Measurements from ENCODE around the gene RNF225.

Gene RNF225

GRCh38 chr19:58352760-58353671 is 42.4 kb upstream of the RNF225 start, which contains the start of gene A1BG:
A1BG (minus strand) TSS chr19:58353492; CDS start chr19:58353437, 55 bp downstream.
- no CpG with 5 or more reads among the region's 26 CpGs for WGBS (ENCODE audit: extremely low coverage, insufficient coverage, insufficient read length)
- H3K27ac ChIP-seq (ENCODE audit: low read depth, low read length) = no peak within 1 kb of the TSS
- no peak within 1 kb of the TSS for H3K4me2 ChIP-seq (ENCODE audit: low read length)
- no peak within 1 kb of the TSS for H3K18ac ChIP-seq (ENCODE audit: low read length)
- peaks cover 2% of the 10 kb centered on the region for H3K9me3 ChIP-seq (ENCODE audit: insufficient read depth, low read depth, low read length)
- no peak within 1 kb of the TSS for H2BK12ac ChIP-seq (ENCODE audit: low read length)
- H3K14ac ChIP-seq (ENCODE audit: low read length) = no peak within 1 kb of the TSS
- H3K4me3 ChIP-seq (ENCODE audit: low read depth, low read length) = no peak within 1 kb of the TSS
- no peaks in the 10 kb centered on the region for H3K79me2 ChIP-seq (ENCODE audit: control insufficient read depth, insufficient read depth, low read length, poor library complexity)
- no peak within 1 kb of the TSS for H2BK5ac ChIP-seq (ENCODE audit: low read depth, low read length, poor library complexity)
- no peaks in the 10 kb centered on the region for H3K4me1 ChIP-seq (ENCODE audit: control insufficient read depth in 1 of 2, insufficient read depth in 2 of 2, low read length in 2 of 2)
- no peak within 1 kb of the TSS for H4K91ac ChIP-seq (ENCODE audit: low read depth, low read length)
- no peaks in the 10 kb centered on the region for H3K27me3 ChIP-seq (ENCODE audit: insufficient read depth, low read length)
- H2AFZ ChIP-seq (ENCODE audit: insufficient read depth, low read length, poor library complexity) = no peak within 1 kb of the TSS
- no peak within 1 kb of the TSS for H3K9ac ChIP-seq (ENCODE audit: low read length)
- DNase-seq = no peak
- H3K79me1 ChIP-seq (ENCODE audit: low read length) = no peaks in the 10 kb centered on the region
- no peak within 1 kb of the TSS for H4K12ac ChIP-seq (ENCODE audit: low read depth, low read length)
- no peak within 1 kb of the TSS for H3K23ac ChIP-seq (ENCODE audit: low read length)
- no peak within 1 kb of the TSS for H2BK120ac ChIP-seq (ENCODE audit: insufficient read depth, low read length, poor library complexity)
- no peak within 1 kb of the TSS for H3K4ac ChIP-seq (ENCODE audit: low read depth, low read length)
- no peaks in the 10 kb centered on the region for H3K36me3 ChIP-seq (ENCODE audit: control insufficient read depth in 1 of 2, insufficient read depth in 2 of 2, low read length in 2 of 2)
- no peak within 1 kb of the TSS for H2AK5ac ChIP-seq (ENCODE audit: low read length)
- H4K8ac ChIP-seq (ENCODE audit: low read depth, low read length) = no peak within 1 kb of the TSS

- H2BK5ac ChIP-seq (ENCODE audit: low read depth, low read length, poor library complexity) = no peak overlapping the region
- no peaks in the 10 kb centered on the region for H3K36me3 ChIP-seq (ENCODE audit: control insufficient read depth in 1 of 2, insufficient read depth in 2 of 2, low read length in 2 of 2)
- WGBS (ENCODE audit: extremely low coverage, insufficient coverage, insufficient read length) = no CpG with 5 or more reads among the region's 15 CpGs
- H2AK5ac ChIP-seq (ENCODE audit: low read length) = no peak overlapping the region
- H3K27me3 ChIP-seq (ENCODE audit: insufficient read depth, low read length) = no peaks in the 10 kb centered on the region
- H3K4me3 ChIP-seq (ENCODE audit: low read depth, low read length) = no peak overlapping the region
- H4K8ac ChIP-seq (ENCODE audit: low read depth, low read length) = no peak overlapping the region
- no peak overlapping the region for H3K27ac ChIP-seq (ENCODE audit: low read depth, low read length)
- H2AFZ ChIP-seq (ENCODE audit: insufficient read depth, low read length, poor library complexity) = no peak overlapping the region
- no peak overlapping the region for H2BK12ac ChIP-seq (ENCODE audit: low read length)
- H2BK120ac ChIP-seq (ENCODE audit: insufficient read depth, low read length, poor library complexity) = no peak overlapping the region
- H3K79me1 ChIP-seq (ENCODE audit: low read length) = no peaks in the 10 kb centered on the region
- H4K91ac ChIP-seq (ENCODE audit: low read depth, low read length) = no peak overlapping the region
- no peak overlapping the region for H4K12ac ChIP-seq (ENCODE audit: low read depth, low read length)
- no peak overlapping the region for H3K14ac ChIP-seq (ENCODE audit: low read length)
- no peak overlapping the region for H3K9ac ChIP-seq (ENCODE audit: low read length)
- peaks cover 2% of the 10 kb centered on the region for H3K9me3 ChIP-seq (ENCODE audit: insufficient read depth, low read depth, low read length)
- H3K4me2 ChIP-seq (ENCODE audit: low read length) = no peak overlapping the region
- no peak overlapping the region for H3K18ac ChIP-seq (ENCODE audit: low read length)
- H3K79me2 ChIP-seq (ENCODE audit: control insufficient read depth, insufficient read depth, low read length, poor library complexity) = no peaks in the 10 kb centered on the region
- H3K4ac ChIP-seq (ENCODE audit: low read depth, low read length) = no peak overlapping the region
- DNase-seq = no peak
- no peaks in the 10 kb centered on the region for H3K4me1 ChIP-seq (ENCODE audit: control insufficient read depth in 1 of 2, insufficient read depth in 2 of 2, low read length in 2 of 2)
- H3K23ac ChIP-seq (ENCODE audit: low read length) = no peak overlapping the region
Measured at GRCh38 chr19:58353717-58354477, 41.6 kb upstream of the RNF225 start.

- Histone ChIP-seq H4K8ac (ENCODE audit: low read depth, low read length) (no peak overlapping the region), H3K4ac (ENCODE audit: low read depth, low read length) (no peak overlapping the region), H4K12ac (ENCODE audit: low read depth, low read length) (no peak overlapping the region), H3K4me3 (ENCODE audit: low read depth, low read length) (no peak overlapping the region), H3K18ac (ENCODE audit: low read length) (no peak overlapping the region), H3K27ac (ENCODE audit: low read depth, low read length) (no peak overlapping the region), H3K79me2 (ENCODE audit: control insufficient read depth, insufficient read depth, low read length, poor library complexity) (no peaks in the 10 kb centered on the region), H3K23ac (ENCODE audit: low read length) (no peak overlapping the region), H2AFZ (ENCODE audit: insufficient read depth, low read length, poor library complexity) (no peak overlapping the region), H2BK5ac (ENCODE audit: low read depth, low read length, poor library complexity) (no peak overlapping the region), H2BK120ac (ENCODE audit: insufficient read depth, low read length, poor library complexity) (no peak overlapping the region), H2BK12ac (ENCODE audit: low read length) (no peak overlapping the region), H3K14ac (ENCODE audit: low read length) (no peak overlapping the region), H4K91ac (ENCODE audit: low read depth, low read length) (no peak overlapping the region), H3K79me1 (ENCODE audit: low read length) (no peaks in the 10 kb centered on the region), H2AK5ac (ENCODE audit: low read length) (no peak overlapping the region), H3K36me3 (ENCODE audit: control insufficient read depth in 1 of 2, insufficient read depth in 2 of 2, low read length in 2 of 2) (no peaks in the 10 kb centered on the region), H3K9me3 (ENCODE audit: insufficient read depth, low read depth, low read length) (peaks cover 2% of the 10 kb centered on the region), H3K4me2 (ENCODE audit: low read length) (no peak overlapping the region), H3K27me3 (ENCODE audit: insufficient read depth, low read length) (no peaks in the 10 kb centered on the region), H3K9ac (ENCODE audit: low read length) (no peak overlapping the region), H3K4me1 (ENCODE audit: control insufficient read depth in 1 of 2, insufficient read depth in 2 of 2, low read length in 2 of 2) (no peaks in the 10 kb centered on the region)
- WGBS (ENCODE audit: extremely low coverage, insufficient coverage, insufficient read length) = no CpG with 5 or more reads among the region's 6 CpGs
- no peak for DNase-seq
Measured at GRCh38 chr19:58354478-58355030, 40.9 kb upstream of the RNF225 start.

- no peak overlapping the region for H4K12ac ChIP-seq (ENCODE audit: low read depth, low read length)
- H3K27me3 ChIP-seq (ENCODE audit: insufficient read depth, low read length) = no peaks in the 10 kb centered on the region
- H3K79me1 ChIP-seq (ENCODE audit: low read length) = no peaks in the 10 kb centered on the region
Measured at GRCh38 chr19:58355215-58355796, 40.1 kb upstream of the RNF225 start.

More at GRCh38 chr19:58355215-58355796, 40.1 kb upstream of the RNF225 start:
- H3K36me3 ChIP-seq (ENCODE audit: control insufficient read depth in 1 of 2, insufficient read depth in 2 of 2, low read length in 2 of 2) = no peaks in the 10 kb centered on the region
- no peak overlapping the region for H4K8ac ChIP-seq (ENCODE audit: low read depth, low read length)
- no CpG with 5 or more reads among the region's 10 CpGs for WGBS (ENCODE audit: extremely low coverage, insufficient coverage, insufficient read length)
- H2BK12ac ChIP-seq (ENCODE audit: low read length) = no peak overlapping the region
- H3K4me1 ChIP-seq (ENCODE audit: control insufficient read depth in 1 of 2, insufficient read depth in 2 of 2, low read length in 2 of 2) = no peaks in the 10 kb centered on the region
- no peak overlapping the region for H3K4ac ChIP-seq (ENCODE audit: low read depth, low read length)
- H3K18ac ChIP-seq (ENCODE audit: low read length) = no peak overlapping the region
- H2AK5ac ChIP-seq (ENCODE audit: low read length) = no peak overlapping the region
- DNase-seq = no peak
- H2BK5ac ChIP-seq (ENCODE audit: low read depth, low read length, poor library complexity) = no peak overlapping the region
- no peak overlapping the region for H3K23ac ChIP-seq (ENCODE audit: low read length)
- H2BK120ac ChIP-seq (ENCODE audit: insufficient read depth, low read length, poor library complexity) = no peak overlapping the region
- H3K14ac ChIP-seq (ENCODE audit: low read length) = no peak overlapping the region
- H3K4me3 ChIP-seq (ENCODE audit: low read depth, low read length) = no peak overlapping the region
- no peak overlapping the region for H3K4me2 ChIP-seq (ENCODE audit: low read length)
- H3K79me2 ChIP-seq (ENCODE audit: control insufficient read depth, insufficient read depth, low read length, poor library complexity) = no peaks in the 10 kb centered on the region
- peaks cover 2% of the 10 kb centered on the region for H3K9me3 ChIP-seq (ENCODE audit: insufficient read depth, low read depth, low read length)
- no peak overlapping the region for H3K27ac ChIP-seq (ENCODE audit: low read depth, low read length)
- H2AFZ ChIP-seq (ENCODE audit: insufficient read depth, low read length, poor library complexity) = no peak overlapping the region
- no peak overlapping the region for H4K91ac ChIP-seq (ENCODE audit: low read depth, low read length)
- H3K9ac ChIP-seq (ENCODE audit: low read length) = no peak overlapping the region

Measured in trophoblast cell (in vitro differentiated cells and primary cell).